Measurements from ENCODE around the gene ZNF503.

Gene ZNF503

GRCh38 chr10:75401569-75402485 is at the start of gene ZNF503:
Gene ZNF503 (minus strand): TSS chr10:75401764. CDS start chr10:75401419, 345 bp downstream.
- Histone ChIP-seq H3K36me3 (ENCODE audit: control insufficient read depth, insufficient read depth, low read length) (no peaks in the 10 kb centered on the region), H3K9ac (ENCODE audit: low read length) (peak within 1 kb of the TSS; percentile 86), H3K4me1 (ENCODE audit: control insufficient read depth, insufficient read depth, low read length) (peaks cover 43% of the 10 kb centered on the region), H3K4me3 (ENCODE audit: low read length) (peak within 1 kb of the TSS; percentile 84), H3K27me3 (ENCODE audit: control insufficient read depth, insufficient read depth, low read length) (peaks cover 46% of the 10 kb centered on the region), H3K9me3 (ENCODE audit: control insufficient read depth, low read length) (no peaks in the 10 kb centered on the region)

- Histone ChIP-seq H3K9me3 (ENCODE audit: control insufficient read depth, low read length) (no peaks in the 10 kb centered on the region), H3K27me3 (ENCODE audit: control insufficient read depth, insufficient read depth, low read length) (no peaks in the 10 kb centered on the region), H3K9ac (ENCODE audit: low read length) (no peak overlapping the region), H3K36me3 (ENCODE audit: control insufficient read depth, insufficient read depth, low read length) (peaks cover 5% of the 10 kb centered on the region), H3K4me3 (ENCODE audit: low read length) (no peak overlapping the region), H3K4me1 (ENCODE audit: control insufficient read depth, insufficient read depth, low read length) (peaks cover 19% of the 10 kb centered on the region)
These were observed 49.4 kb upstream of the ZNF503 start for GRCh38 chr10:75450644-75451640.

- Histone ChIP-seq H3K9me3 (ENCODE audit: control insufficient read depth, low read length) (no peaks in the 10 kb centered on the region), H3K4me1 (ENCODE audit: control insufficient read depth, insufficient read depth, low read length) (peaks cover 19% of the 10 kb centered on the region)
These were observed 48.5 kb upstream of the ZNF503 start for GRCh38 chr10:75450075-75450445.

GRCh38 chr10:75449382-75450074 is 48.0 kb upstream of the ZNF503 start:
- Histone ChIP-seq H3K9me3 (ENCODE audit: control insufficient read depth, low read length) (no peaks in the 10 kb centered on the region), H3K9ac (ENCODE audit: low read length) (no peak overlapping the region), H3K4me1 (ENCODE audit: control insufficient read depth, insufficient read depth, low read length) (peaks cover 19% of the 10 kb centered on the region), H3K27me3 (ENCODE audit: control insufficient read depth, insufficient read depth, low read length) (no peaks in the 10 kb centered on the region), H3K36me3 (ENCODE audit: control insufficient read depth, insufficient read depth, low read length) (peaks cover 5% of the 10 kb centered on the region), H3K4me3 (ENCODE audit: low read length) (no peak overlapping the region)

More at GRCh38 chr10:75450075-75450445, 48.5 kb upstream of the ZNF503 start:
- Histone ChIP-seq H3K27me3 (ENCODE audit: control insufficient read depth, insufficient read depth, low read length) (no peaks in the 10 kb centered on the region), H3K36me3 (ENCODE audit: control insufficient read depth, insufficient read depth, low read length) (peaks cover 5% of the 10 kb centered on the region), H3K9ac (ENCODE audit: low read length) (no peak overlapping the region), H3K4me3 (ENCODE audit: low read length) (no peak overlapping the region)

GRCh38 chr10:75448166-75448565 is 46.6 kb upstream of the ZNF503 start:
- H3K27me3 ChIP-seq (ENCODE audit: control insufficient read depth, insufficient read depth, low read length): no peaks in the 10 kb centered on the region

GRCh38 chr10:75446508-75446907 is 44.9 kb upstream of the ZNF503 start:
- no peaks in the 10 kb centered on the region for H3K27me3 ChIP-seq (ENCODE audit: control insufficient read depth, insufficient read depth, low read length)
- H3K9me3 ChIP-seq (ENCODE audit: control insufficient read depth, low read length): no peaks in the 10 kb centered on the region
- no peak overlapping the region for H3K9ac ChIP-seq (ENCODE audit: low read length)
- no peak overlapping the region for H3K4me3 ChIP-seq (ENCODE audit: low read length)
- H3K4me1 ChIP-seq (ENCODE audit: control insufficient read depth, insufficient read depth, low read length): peaks cover 19% of the 10 kb centered on the region
- peaks cover 5% of the 10 kb centered on the region for H3K36me3 ChIP-seq (ENCODE audit: control insufficient read depth, insufficient read depth, low read length)

More at GRCh38 chr10:75448166-75448565, 46.6 kb upstream of the ZNF503 start:
- peaks cover 5% of the 10 kb centered on the region for H3K36me3 ChIP-seq (ENCODE audit: control insufficient read depth, insufficient read depth, low read length)
- H3K4me3 ChIP-seq (ENCODE audit: low read length): no peak overlapping the region
- H3K9me3 ChIP-seq (ENCODE audit: control insufficient read depth, low read length): no peaks in the 10 kb centered on the region
- H3K4me1 ChIP-seq (ENCODE audit: control insufficient read depth, insufficient read depth, low read length): peaks cover 19% of the 10 kb centered on the region
- no peak overlapping the region for H3K9ac ChIP-seq (ENCODE audit: low read length)

GRCh38 chr10:75444781-75445386 is 43.3 kb upstream of the ZNF503 start:
- H3K36me3 ChIP-seq (ENCODE audit: control insufficient read depth, insufficient read depth, low read length): peaks cover 5% of the 10 kb centered on the region
- H3K9ac ChIP-seq (ENCODE audit: low read length): no peak overlapping the region
- H3K4me3 ChIP-seq (ENCODE audit: low read length): no peak overlapping the region
- H3K27me3 ChIP-seq (ENCODE audit: control insufficient read depth, insufficient read depth, low read length): no peaks in the 10 kb centered on the region
- H3K9me3 ChIP-seq (ENCODE audit: control insufficient read depth, low read length): no peaks in the 10 kb centered on the region
- H3K4me1 ChIP-seq (ENCODE audit: control insufficient read depth, insufficient read depth, low read length): peaks cover 9% of the 10 kb centered on the region

- H3K36me3 ChIP-seq (ENCODE audit: control insufficient read depth, insufficient read depth, low read length): peaks cover 5% of the 10 kb centered on the region
- no peak overlapping the region for H3K4me3 ChIP-seq (ENCODE audit: low read length)
- no peaks in the 10 kb centered on the region for H3K9me3 ChIP-seq (ENCODE audit: control insufficient read depth, low read length)
- H3K4me1 ChIP-seq (ENCODE audit: control insufficient read depth, insufficient read depth, low read length): no peaks in the 10 kb centered on the region
- no peaks in the 10 kb centered on the region for H3K27me3 ChIP-seq (ENCODE audit: control insufficient read depth, insufficient read depth, low read length)
- no peak overlapping the region for H3K9ac ChIP-seq (ENCODE audit: low read length)
These were observed 41.8 kb upstream of the ZNF503 start for GRCh38 chr10:75443362-75443761.

- no peaks in the 10 kb centered on the region for H3K9me3 ChIP-seq (ENCODE audit: control insufficient read depth, low read length)
- no peak overlapping the region for H3K4me3 ChIP-seq (ENCODE audit: low read length)
- peaks cover 5% of the 10 kb centered on the region for H3K36me3 ChIP-seq (ENCODE audit: control insufficient read depth, insufficient read depth, low read length)
- no peaks in the 10 kb centered on the region for H3K4me1 ChIP-seq (ENCODE audit: control insufficient read depth, insufficient read depth, low read length)
- H3K27me3 ChIP-seq (ENCODE audit: control insufficient read depth, insufficient read depth, low read length): no peaks in the 10 kb centered on the region
- no peak overlapping the region for H3K9ac ChIP-seq (ENCODE audit: low read length)
These were observed 40.1 kb upstream of the ZNF503 start for GRCh38 chr10:75441682-75442081.

- Histone ChIP-seq H3K27me3 (ENCODE audit: control insufficient read depth, insufficient read depth, low read length) (no peaks in the 10 kb centered on the region), H3K36me3 (ENCODE audit: control insufficient read depth, insufficient read depth, low read length) (peaks cover 2% of the 10 kb centered on the region), H3K9me3 (ENCODE audit: control insufficient read depth, low read length) (no peaks in the 10 kb centered on the region), H3K9ac (ENCODE audit: low read length) (no peak overlapping the region), H3K4me1 (ENCODE audit: control insufficient read depth, insufficient read depth, low read length) (no peaks in the 10 kb centered on the region), H3K4me3 (ENCODE audit: low read length) (no peak overlapping the region)
These were observed 39.6 kb upstream of the ZNF503 start for GRCh38 chr10:75441196-75441595.

GRCh38 chr10:75440271-75440793 is 38.8 kb upstream of the ZNF503 start:
- no peaks in the 10 kb centered on the region for H3K36me3 ChIP-seq (ENCODE audit: control insufficient read depth, insufficient read depth, low read length)
- no peak overlapping the region for H3K4me3 ChIP-seq (ENCODE audit: low read length)
- H3K4me1 ChIP-seq (ENCODE audit: control insufficient read depth, insufficient read depth, low read length): no peaks in the 10 kb centered on the region
- H3K9ac ChIP-seq (ENCODE audit: low read length): no peak overlapping the region
- H3K9me3 ChIP-seq (ENCODE audit: control insufficient read depth, low read length): no peaks in the 10 kb centered on the region
- H3K27me3 ChIP-seq (ENCODE audit: control insufficient read depth, insufficient read depth, low read length): no peaks in the 10 kb centered on the region

All from mucosa of stomach (tissue), 1 donor.